Neural cell (in vitro differentiated cells): ENCODE measurements around the gene TNS3. TPM values are rescaled to one million over a fixed set of nuclear protein-coding genes. Genes with fewer than 3 reads are reported as not detected.

Source experiments
- H2AFZ ChIP-seq: fragments of 200-600, 300-800 bp; sonication (generic), shearing (Covaris generic); 2 replicates; pipeline ENCODE4 v1.6.0; 2014; ENCODE audit warnings: low read depth, mild to moderate bottlenecking, antibody characterized with exemption, low read length, moderate library complexity
- H3F3A ChIP-seq: fragments of 200-600 bp; shearing (Covaris generic); 2 replicates; pipeline ENCODE4 v1.6.1; 2016; ENCODE audit warnings: mild to moderate bottlenecking, moderate library complexity, mixed read lengths, antibody characterized with exemption, low read length; ENCODE audit not compliant: insufficient read depth, poor library complexity, severe bottlenecking
- H3K27ac ChIP-seq: fragments of 200-600, 300-800 bp; sonication (generic), shearing (Covaris generic); 2 replicates; pipeline ENCODE4 v1.5.1; 2014; ENCODE audit warnings: mild to moderate bottlenecking, low read length, moderate library complexity
- H3K27me3 ChIP-seq: fragments of 300-800, 200-600 bp; sonication (generic), shearing (Covaris generic); 2 replicates; pipeline ENCODE4 v1.6.0; 2014; ENCODE audit warnings: mild to moderate bottlenecking, low read depth, low read length, moderate library complexity; ENCODE audit not compliant: insufficient read depth
- H3K36me3 ChIP-seq: fragments of 300-800, 200-600 bp; sonication (generic), shearing (Covaris generic); 2 replicates; pipeline ENCODE4 v1.5.1; 2014; ENCODE audit warnings: mild to moderate bottlenecking, antibody characterized with exemption, low read length, moderate library complexity; ENCODE audit not compliant: insufficient read depth
- H3K4me2 ChIP-seq: fragments of 300-800, 200-600 bp; sonication (generic), shearing (Covaris generic); 2 replicates; pipeline ENCODE4 v1.6.0; 2014; ENCODE audit warnings: mild to moderate bottlenecking, low read length
- H3K4me3 ChIP-seq: fragments of 300-800, 200-600 bp; sonication (generic), shearing (Covaris generic); 2 replicates; pipeline ENCODE4 v1.5.1; 2014; ENCODE audit warnings: mild to moderate bottlenecking, low read length, moderate library complexity
- H3K79me2 ChIP-seq: fragments of 200-600 bp; shearing (Covaris generic); replicated peaks from 2 replicates; pipeline ENCODE4 v1.6.0; 2014; ENCODE audit warnings: mild to moderate bottlenecking, low read length, moderate library complexity; ENCODE audit not compliant: insufficient read depth
- H3K9ac ChIP-seq: fragments of 300-800, 200-600 bp; sonication (generic), shearing (Covaris generic); 2 replicates; pipeline ENCODE4 v1.6.1; 2016; ENCODE audit warnings: mild to moderate bottlenecking, low read length, mixed read lengths
- H3K9me2 ChIP-seq: fragments of 200-600 bp; shearing (Covaris generic); 2 replicates; pipeline ENCODE4 v1.6.1; 2016; ENCODE audit warnings: mild to moderate bottlenecking, low read length, mixed read lengths; ENCODE audit not compliant: insufficient read depth
- H3K9me3 ChIP-seq: fragments of 200-600, 300-800 bp; sonication (generic), shearing (Covaris generic); 2 replicates; pipeline ENCODE4 v1.6.1; 2016; ENCODE audit warnings: mild to moderate bottlenecking, mixed run types, low read length, moderate library complexity, mixed read lengths
- H4K20me1 ChIP-seq: fragments of 200-600 bp; shearing (Covaris generic); 2 replicates; pipeline ENCODE4 v1.6.1; 2016; ENCODE audit warnings: mild to moderate bottlenecking, mixed run types; ENCODE audit not compliant: insufficient read depth
- CTCF ChIP-seq: fragments of 450-650 bp; IDR thresholded peaks from 2 replicates; pipeline ENCODE4 v1.5.1; 2014; ENCODE audit warnings: antibody characterized with exemption, mild to moderate bottlenecking, moderate library complexity; ENCODE audit not compliant: poor library complexity, severe bottlenecking
- EP300 ChIP-seq: fragments of 450-650 bp; conservative IDR thresholded peaks from 2 replicates; pipeline ENCODE4 v1.6.1; 2014; ENCODE audit warnings: antibody characterized with exemption, mild to moderate bottlenecking, moderate library complexity; ENCODE audit not compliant: poor library complexity, severe bottlenecking
- EZH2 ChIP-seq: fragments of 200-600, 300-800 bp; shearing (Covaris generic), sonication (generic); IDR thresholded peaks from 2 replicates; pipeline ENCODE4 v1.6.1; 2014; ENCODE audit warnings: antibody characterized with exemption, low read length, borderline replicate concordance, mild to moderate bottlenecking; ENCODE audit not compliant: insufficient read depth, poor library complexity, severe bottlenecking
- MXI1 ChIP-seq: fragments of 450-650 bp; conservative IDR thresholded peaks from 2 replicates; pipeline ENCODE4 v1.6.1; 2014; ENCODE audit warnings: antibody characterized with exemption, mild to moderate bottlenecking; ENCODE audit not compliant: poor library complexity, severe bottlenecking
- POLR2AphosphoS5 ChIP-seq: IDR thresholded peaks from 2 replicates; pipeline ENCODE4 v1.6.1; 2012
- RAD21 ChIP-seq: fragments of 450-650 bp; conservative IDR thresholded peaks from 2 replicates; pipeline ENCODE4 v1.6.1; 2014; ENCODE audit warnings: antibody characterized with exemption, mild to moderate bottlenecking, moderate library complexity
- REST ChIP-seq: IDR thresholded peaks from 2 replicates; pipeline ENCODE4 v1.6.1; 2012; ENCODE audit warnings: borderline replicate concordance
- SMC3 ChIP-seq: fragments of 450-650 bp; conservative IDR thresholded peaks from 2 replicates; pipeline ENCODE4 v1.6.1; 2014; ENCODE audit warnings: antibody characterized with exemption, mild to moderate bottlenecking, moderate library complexity; ENCODE audit not compliant: poor library complexity
- TAF1 ChIP-seq: IDR thresholded peaks from 2 replicates; pipeline ENCODE4 v1.6.1; 2012; ENCODE audit warnings: low read depth
- polyA plus RNA-seq: library from polyadenylated mRNA; depleted of rRNA; stranded (reverse); fragments of >200 nt; gene quantifications from 2 replicates; pipeline ENCODE4 v1.2.3, GENCODE V29; 2014

TNS3 gene
- polyA plus RNA-seq, 1 donor from 2014 or later = 0.58 TPM

- H4K20me1 ChIP-seq = no peaks in the 10 kb centered on the region
- no peaks in the 10 kb centered on the region for H3K36me3 ChIP-seq
- no peaks in the 10 kb centered on the region for H3F3A ChIP-seq
- H3K27me3 ChIP-seq = no peaks in the 10 kb centered on the region
- H2AFZ ChIP-seq = no peak overlapping the region
- no peak overlapping the region for H3K27ac ChIP-seq
- no peak overlapping the region for H3K9ac ChIP-seq
- no peak overlapping the region for H3K4me3 ChIP-seq
- TF ChIP-seq SMC3 (no peak), EP300 (no peak), POLR2AphosphoS5 (no peak), RAD21 (no peak), REST (no peak), MXI1 (no peak), TAF1 (no peak), EZH2 (no peak), CTCF (no peak)
- no peak overlapping the region for H3K4me2 ChIP-seq
- H3K9me3 ChIP-seq = no peaks in the 10 kb centered on the region
- no peaks in the 10 kb centered on the region for H3K9me2 ChIP-seq
- H3K79me2 ChIP-seq = no peaks in the 10 kb centered on the region
Measured at GRCh38 chr7:47256016-47256415, 325.9 kb downstream of the TNS3 start.

GRCh38 chr7:47255441-47255840, 326.5 kb downstream of the TNS3 start:
- H3K27me3 ChIP-seq = no peaks in the 10 kb centered on the region
- H3K27ac ChIP-seq = no peak overlapping the region
- no peak overlapping the region for H3K4me3 ChIP-seq
- H3K36me3 ChIP-seq = no peaks in the 10 kb centered on the region
- H2AFZ ChIP-seq = no peak overlapping the region
- no peak for TF ChIP-seq POLR2AphosphoS5
- TF ChIP-seq EP300 = no peak
- TF ChIP-seq TAF1 = no peak
- TF ChIP-seq CTCF = no peak
- no peak for TF ChIP-seq REST
- no peak for TF ChIP-seq MXI1
- TF ChIP-seq SMC3 = no peak
- TF ChIP-seq EZH2 = no peak
- no peak for TF ChIP-seq RAD21
- H3K9ac ChIP-seq = no peak overlapping the region
- no peaks in the 10 kb centered on the region for H3K9me3 ChIP-seq
- no peaks in the 10 kb centered on the region for H4K20me1 ChIP-seq
- no peaks in the 10 kb centered on the region for H3K9me2 ChIP-seq
- no peaks in the 10 kb centered on the region for H3K79me2 ChIP-seq
- no peak overlapping the region for H3K4me2 ChIP-seq
- H3F3A ChIP-seq = no peaks in the 10 kb centered on the region
